Mammary epithelial cell (primary cell): ENCODE measurements around the gene UQCRQ.

Experiments used
- CTCF ChIP-seq, 2 donors: IDR thresholded peaks in 1 of 2; conservative IDR thresholded peaks in 1 of 2; 2 replicates each; pipeline ENCODE4 v1.5.1; 2011 to 2012; ENCODE audit warnings: inconsistent platforms in 2 of 2, low read length in 2 of 2, mild to moderate bottlenecking in 2 of 2, control low read depth in 1 of 2, low read depth in 1 of 2; ENCODE audit not compliant: insufficient read depth in 1 of 2; ENCODE audit errors: extremely low read depth in 1 of 2
- EZH2 ChIP-seq: IDR thresholded peaks from 2 replicates; pipeline ENCODE4 v1.6.1; 2012; ENCODE audit warnings: low read length, inconsistent platforms, borderline replicate concordance

- TF ChIP-seq CTCF (conservative IDR thresholded peaks at IDR 0.05 in 1 of 2, IDR thresholded peaks at IDR 0.05 in 1 of 2; ENCODE audit: extremely low read depth in 1 of 2, insufficient read depth in 1 of 2, low read depth in 1 of 2, low read length in 2 of 2), result peak; percentile 76 to 93
- TF ChIP-seq EZH2, result no peak
Measured at GRCh38 chr5:132820162-132820754, 46.2 kb upstream of the UQCRQ start.
